BJ (cell line): ENCODE data around the gene SIPA1L3. TPM values are rescaled to one million over a fixed set of nuclear protein-coding genes. Genes with fewer than 3 reads are reported as not detected.

Source experiments
- CTCF ChIA-PET: fragments of 350-600 bp; formaldehyde crosslinking; extraction: SDS; loops from one replicate; lab custom pipeline; 2021; ENCODE audit warnings: antibody characterized with exemption, inconsistent platforms; lab: Yijun Ruan, JAX
- POLR2A ChIA-PET: fragments of 300-600 bp; sonication (Branson Sonifier 250); formaldehyde crosslinking; extraction: SDS; loops from one replicate; lab custom pipeline; 2021; ENCODE audit warnings: antibody characterized with exemption; lab: Charles Lee
- DNase-seq: peaks from one replicate; pipeline ENCODE4 v3.0.0-alpha.2; 2011; ENCODE audit warnings: low read depth
- H3K27me3 ChIP-seq: 2 replicates; pipeline ENCODE4 v1.6.0; 2011; ENCODE audit warnings: low read length; ENCODE audit not compliant: control insufficient read depth, insufficient read depth
- H3K36me3 ChIP-seq: 2 replicates; pipeline ENCODE4 v1.5.1; 2011; ENCODE audit warnings: low read length; ENCODE audit not compliant: control insufficient read depth, insufficient read depth
- H3K4me3 ChIP-seq: 2 replicates; pipeline ENCODE4 v1.5.1; 2011; ENCODE audit warnings: low read depth, mild to moderate bottlenecking, control low read depth, low read length
- polyA plus RNA-seq: library from polyadenylated mRNA; depleted of rRNA; stranded (reverse); fragments of >200 nt; gene quantifications from 2 replicates; pipeline ENCODE4 v1.2.3, GENCODE V29; 2011
- TF ChIP-seq, protein P1 (sequence below): IDR thresholded peaks from 2 replicates; pipeline ENCODE4 v1.5.1; 2011; ENCODE audit warnings: low read depth, mild to moderate bottlenecking, control low read depth, inconsistent platforms, low read length, moderate library complexity; ENCODE audit not compliant: insufficient read depth

SIPA1L3 gene
- polyA plus RNA-seq, 1 experiment, result 4.5 TPM

DNA sequence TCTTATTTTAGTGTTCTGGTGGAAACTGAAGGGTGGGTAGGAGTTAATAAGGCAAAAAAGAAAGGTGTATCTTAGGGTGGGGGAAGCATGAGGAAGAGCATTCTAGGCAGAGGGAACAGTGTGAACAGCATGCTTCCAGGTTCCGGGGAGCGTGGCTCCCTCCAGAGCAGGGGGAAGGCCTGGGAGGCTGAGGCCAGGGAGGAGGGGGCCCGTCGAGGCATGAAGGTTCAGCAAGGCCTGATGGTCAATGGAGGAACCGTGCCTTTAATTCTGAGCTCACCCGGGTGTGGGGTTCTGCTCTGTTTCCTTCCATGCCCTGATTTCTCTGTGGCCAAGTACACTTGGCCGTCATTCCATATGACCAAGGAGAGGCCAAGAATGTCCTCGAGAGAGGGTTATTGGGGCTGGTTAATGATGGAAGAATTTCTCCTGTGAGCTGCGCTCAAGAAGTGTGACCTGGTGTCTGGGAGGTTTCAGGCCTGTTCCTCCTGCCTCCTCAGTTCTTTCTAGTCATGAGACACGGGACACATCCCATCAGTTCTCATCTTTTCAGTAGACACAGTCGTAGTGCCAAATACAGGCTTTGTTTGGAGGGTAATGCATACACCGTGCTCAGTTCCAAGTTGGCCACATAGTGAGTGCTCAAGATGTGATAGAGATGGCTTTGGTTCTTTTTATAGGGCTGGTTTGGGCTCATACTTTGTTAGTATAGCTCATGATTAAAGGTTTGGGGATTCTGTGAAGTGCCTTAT lies 73.6 kb downstream of the SIPA1L3 start:
- POLR2A ChIA-PET, result no interaction called here
- TF ChIP-seq, protein P1, sequence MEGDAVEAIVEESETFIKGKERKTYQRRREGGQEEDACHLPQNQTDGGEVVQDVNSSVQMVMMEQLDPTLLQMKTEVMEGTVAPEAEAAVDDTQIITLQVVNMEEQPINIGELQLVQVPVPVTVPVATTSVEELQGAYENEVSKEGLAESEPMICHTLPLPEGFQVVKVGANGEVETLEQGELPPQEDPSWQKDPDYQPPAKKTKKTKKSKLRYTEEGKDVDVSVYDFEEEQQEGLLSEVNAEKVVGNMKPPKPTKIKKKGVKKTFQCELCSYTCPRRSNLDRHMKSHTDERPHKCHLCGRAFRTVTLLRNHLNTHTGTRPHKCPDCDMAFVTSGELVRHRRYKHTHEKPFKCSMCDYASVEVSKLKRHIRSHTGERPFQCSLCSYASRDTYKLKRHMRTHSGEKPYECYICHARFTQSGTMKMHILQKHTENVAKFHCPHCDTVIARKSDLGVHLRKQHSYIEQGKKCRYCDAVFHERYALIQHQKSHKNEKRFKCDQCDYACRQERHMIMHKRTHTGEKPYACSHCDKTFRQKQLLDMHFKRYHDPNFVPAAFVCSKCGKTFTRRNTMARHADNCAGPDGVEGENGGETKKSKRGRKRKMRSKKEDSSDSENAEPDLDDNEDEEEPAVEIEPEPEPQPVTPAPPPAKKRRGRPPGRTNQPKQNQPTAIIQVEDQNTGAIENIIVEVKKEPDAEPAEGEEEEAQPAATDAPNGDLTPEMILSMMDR, result no peak
- H3K4me3 ChIP-seq, result no peak overlapping the region
- CTCF ChIA-PET, result no interaction called here
- H3K27me3 ChIP-seq, result no peaks in the 10 kb centered on the region
- no peak for DNase-seq
- no peaks in the 10 kb centered on the region for H3K36me3 ChIP-seq

DNA sequence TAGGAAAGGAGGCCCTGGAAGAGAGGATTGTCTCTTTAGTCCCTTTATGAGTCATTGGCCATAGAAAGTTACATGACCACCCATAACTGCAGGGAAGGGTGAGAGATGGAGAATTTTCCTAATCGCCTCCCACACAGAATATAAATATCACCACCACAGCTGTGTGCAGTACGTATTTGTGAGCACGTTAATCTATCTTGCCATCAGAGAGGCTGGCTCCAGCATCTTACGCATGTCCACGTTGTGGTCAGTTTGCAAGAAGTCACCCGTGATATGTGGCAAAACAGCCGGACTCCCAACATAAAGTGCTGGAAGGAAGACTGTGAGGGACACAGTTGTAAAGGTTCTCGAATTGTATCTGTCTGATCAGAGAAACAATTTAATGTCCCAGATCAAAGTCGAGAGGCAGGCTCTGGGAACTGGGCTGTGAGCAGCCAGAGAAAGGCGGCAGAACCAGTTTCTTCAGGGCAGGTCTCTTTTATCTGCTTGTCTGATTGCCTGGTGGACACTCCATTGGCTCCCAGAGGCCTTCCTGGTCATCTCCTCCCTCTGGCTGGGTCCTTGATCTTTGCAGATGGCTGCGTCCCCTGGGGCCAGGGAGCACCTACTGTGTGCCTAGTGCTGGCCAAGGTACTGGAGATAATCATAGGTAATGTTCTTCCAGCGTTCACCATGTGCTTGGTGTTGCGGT lies 74.9 kb downstream of the SIPA1L3 start:
- ChIA-PET POLR2A (no interaction called here), CTCF (no interaction called here)
- Histone ChIP-seq H3K27me3 (no peaks in the 10 kb centered on the region), H3K4me3 (no peak overlapping the region), H3K36me3 (no peaks in the 10 kb centered on the region)
- no peak for DNase-seq
- TF ChIP-seq, protein P1, result no peak

DNA sequence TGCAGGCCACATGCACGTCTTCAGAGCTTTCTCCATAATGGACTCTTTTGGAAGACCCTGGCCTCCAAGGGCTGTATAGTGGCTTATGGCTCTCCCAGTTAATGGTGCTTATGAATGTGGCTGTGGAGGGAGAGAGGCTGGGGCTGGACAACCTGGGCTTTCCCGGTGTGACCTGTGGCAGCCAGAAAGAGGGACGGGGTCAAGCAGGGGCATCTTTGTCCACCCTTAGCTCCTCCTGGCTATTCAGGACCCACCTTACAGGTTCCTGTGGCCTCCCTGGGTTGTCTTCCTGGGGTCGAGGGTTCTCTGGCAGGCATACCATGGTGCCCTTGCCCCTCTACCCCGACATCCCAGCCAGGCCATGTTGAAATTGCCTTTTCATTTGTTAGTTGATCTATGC lies 75.6 kb downstream of the SIPA1L3 start:
- DNase-seq, result no peak
- ChIA-PET CTCF (no interaction called here), POLR2A (no interaction called here)
- H3K27me3 ChIP-seq, result no peaks in the 10 kb centered on the region
- no peaks in the 10 kb centered on the region for H3K36me3 ChIP-seq
- H3K4me3 ChIP-seq, result no peak overlapping the region
- TF ChIP-seq, protein P1, result no peak

DNA sequence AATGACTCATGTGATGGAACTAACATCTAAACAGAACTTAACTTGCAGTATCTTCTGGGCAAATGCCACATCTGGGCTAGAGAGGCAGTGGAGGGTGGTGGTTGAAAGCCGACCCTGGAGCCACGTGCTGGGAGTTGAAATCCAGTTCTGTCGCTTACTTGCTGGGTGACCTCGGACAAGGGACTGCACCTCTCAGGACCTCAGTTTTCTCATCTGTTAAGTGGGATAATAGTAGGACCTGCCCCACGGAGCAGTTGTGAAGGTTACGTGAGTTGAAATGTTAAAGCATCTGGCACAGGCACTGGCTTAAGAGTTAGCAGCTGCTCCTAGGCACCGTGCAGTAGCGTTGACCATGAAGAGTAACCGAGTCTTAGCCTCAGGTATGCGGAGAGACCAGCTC lies 76.1 kb downstream of the SIPA1L3 start:
- Histone ChIP-seq H3K27me3 (no peaks in the 10 kb centered on the region), H3K36me3 (no peaks in the 10 kb centered on the region), H3K4me3 (no peak overlapping the region)
- TF ChIP-seq, protein P1, result no peak
- CTCF ChIA-PET, result no interaction called here
- DNase-seq, result no peak
- POLR2A ChIA-PET, result no interaction called here

DNA sequence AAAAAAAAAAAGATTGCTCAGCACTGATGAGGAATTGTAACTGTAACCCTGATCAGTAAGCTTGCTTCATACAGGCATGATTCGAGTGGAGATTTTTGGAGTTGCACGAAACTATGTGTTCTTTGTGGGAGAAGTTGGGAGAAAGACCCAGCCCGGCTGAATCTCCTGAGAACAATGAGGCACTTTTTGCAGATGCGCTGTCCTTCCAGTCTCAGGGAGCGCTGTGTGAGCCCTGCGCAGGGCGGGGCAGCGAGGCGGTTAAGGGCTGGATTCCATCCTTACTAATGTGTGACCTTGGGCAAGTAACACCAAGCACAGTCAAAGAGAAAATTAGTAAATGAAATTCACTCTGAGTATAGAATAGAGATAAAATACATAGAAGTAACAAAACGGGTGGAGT lies 76.9 kb downstream of the SIPA1L3 start:
- TF ChIP-seq, protein P1, result no peak
- Histone ChIP-seq H3K27me3 (no peaks in the 10 kb centered on the region), H3K4me3 (no peak overlapping the region), H3K36me3 (no peaks in the 10 kb centered on the region)
- ChIA-PET POLR2A (no interaction called here), CTCF (no interaction called here)
- DNase-seq, result no peak
